Metanephros (tissue), 2 donors: ENCODE results near the gene S100A8. TPM values are rescaled to one million over a fixed set of nuclear protein-coding genes. Genes with fewer than 3 reads are reported as not detected.

Source experiments
- small RNA-seq: library from RNA; depleted of rRNA; stranded (forward); fragments of <200 nt; gene quantifications from one replicate; pipeline ENCODE3, GENCODE V24; 2014; ENCODE audit warnings: low replicate concordance
- total RNA-seq: library from RNA; depleted of rRNA; stranded (reverse); fragments of >200 nt; gene quantifications from one replicate; pipeline ENCODE4 v1.2.3, GENCODE V29; 2014

Gene S100A8
- 89.2 TPM for total RNA-seq

DNA sequence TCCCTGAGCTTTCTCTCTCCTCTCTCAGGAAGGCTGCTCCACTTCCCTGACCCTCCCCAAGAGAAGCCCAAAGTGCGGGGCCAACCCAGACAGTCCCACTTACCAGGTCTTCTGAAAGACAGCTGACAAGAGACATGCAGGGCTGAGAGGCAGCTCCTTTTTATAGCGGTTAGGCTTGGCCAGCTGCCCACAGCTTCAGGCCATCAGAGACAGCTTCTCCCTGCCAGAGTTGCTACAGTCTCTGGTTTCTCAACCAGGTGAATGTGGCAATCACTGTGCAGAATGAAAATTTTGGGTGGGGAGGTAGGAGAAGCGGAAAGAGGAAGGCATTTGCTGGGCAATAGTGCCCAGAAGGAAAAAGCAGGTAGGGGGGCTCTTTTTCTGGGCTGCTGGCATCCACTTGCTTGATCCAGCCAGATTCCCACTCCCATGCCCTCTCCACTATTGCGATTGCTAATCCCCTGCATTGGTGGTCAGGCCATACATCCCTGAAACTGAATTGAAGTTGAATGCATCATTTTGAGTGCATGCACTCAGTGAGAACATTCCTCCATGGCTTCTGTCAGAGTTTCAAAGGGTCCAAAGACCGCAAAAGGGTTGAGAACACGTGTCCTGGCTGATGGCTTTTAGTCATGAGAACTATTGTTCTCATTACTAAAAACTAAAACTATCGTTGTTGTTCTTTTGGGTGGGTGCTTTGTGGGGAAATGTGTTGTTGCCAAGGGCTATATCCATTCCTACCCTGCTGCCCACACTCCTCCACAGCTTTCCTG is at the start of gene S100A8:
Gene S100A8 (minus strand): TSS at position 136 of the 773 bp plus-strand sequence. CDS start 538 bp downstream, outside the sequence.

DNA sequence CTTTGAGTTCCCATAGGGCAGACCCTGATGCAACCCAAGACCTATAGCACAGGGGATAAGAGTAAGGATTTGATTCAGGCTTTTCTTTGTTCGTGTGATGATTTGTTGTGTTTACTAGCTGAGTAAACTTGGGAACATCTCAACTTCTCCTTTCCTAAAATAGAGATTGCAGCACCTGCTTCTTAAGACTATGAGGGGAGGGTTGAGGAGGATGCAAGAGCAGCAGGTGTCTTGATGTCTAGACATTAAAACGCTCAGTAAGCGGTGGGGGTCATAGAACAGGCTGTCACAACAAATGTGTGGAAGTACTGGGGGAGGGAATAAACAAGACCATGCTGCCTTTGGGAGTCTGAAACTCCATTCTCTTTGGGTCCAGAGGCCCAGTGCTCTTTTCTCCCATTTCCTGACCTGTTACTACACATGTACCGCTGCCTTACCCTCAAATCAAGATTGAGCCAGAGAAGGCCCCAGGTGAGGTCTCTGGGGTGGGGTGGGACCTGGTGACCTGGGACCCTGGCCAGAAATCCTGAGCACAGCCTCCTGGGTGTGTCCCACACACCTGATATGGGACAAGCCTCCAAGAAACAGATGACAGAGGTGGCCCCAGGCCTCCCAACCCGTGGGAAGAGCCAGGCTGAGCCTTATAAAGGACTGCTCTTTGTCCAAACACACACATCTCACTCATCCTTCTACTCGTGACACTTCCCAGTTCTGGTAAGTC is 25.1 kb upstream of the S100A8 start, which contains the start of gene S100A7A:
Gene S100A7A (plus strand): TSS at position 671 of the 721 bp plus-strand sequence. CDS start 1,563 bp downstream, outside the sequence.

DNA sequence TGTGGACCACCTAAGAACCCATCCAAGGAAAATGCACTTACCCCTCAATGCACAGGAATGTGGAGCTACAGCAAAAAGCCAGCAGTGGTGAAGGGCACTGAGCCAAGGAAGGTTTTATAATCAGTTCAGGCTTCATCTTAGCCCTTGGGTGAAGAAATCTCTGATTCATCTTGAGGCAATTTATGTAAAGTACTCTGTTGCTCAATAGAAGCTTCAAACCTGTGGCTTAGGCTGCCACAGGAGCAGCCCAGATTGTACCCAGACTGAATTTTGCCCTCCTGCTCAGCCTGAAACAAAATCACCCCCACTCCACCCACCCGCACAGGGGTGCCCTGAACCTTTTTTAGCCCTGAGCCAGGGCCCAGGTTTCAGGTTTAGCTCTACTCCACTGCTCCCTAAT is 15.4 kb downstream of the S100A8 start, which contains the start of gene S100A12:
Gene S100A12 (minus strand): TSS at position 111 of the 400 bp plus-strand sequence. CDS start 1,029 bp downstream, outside the sequence.

DNA sequence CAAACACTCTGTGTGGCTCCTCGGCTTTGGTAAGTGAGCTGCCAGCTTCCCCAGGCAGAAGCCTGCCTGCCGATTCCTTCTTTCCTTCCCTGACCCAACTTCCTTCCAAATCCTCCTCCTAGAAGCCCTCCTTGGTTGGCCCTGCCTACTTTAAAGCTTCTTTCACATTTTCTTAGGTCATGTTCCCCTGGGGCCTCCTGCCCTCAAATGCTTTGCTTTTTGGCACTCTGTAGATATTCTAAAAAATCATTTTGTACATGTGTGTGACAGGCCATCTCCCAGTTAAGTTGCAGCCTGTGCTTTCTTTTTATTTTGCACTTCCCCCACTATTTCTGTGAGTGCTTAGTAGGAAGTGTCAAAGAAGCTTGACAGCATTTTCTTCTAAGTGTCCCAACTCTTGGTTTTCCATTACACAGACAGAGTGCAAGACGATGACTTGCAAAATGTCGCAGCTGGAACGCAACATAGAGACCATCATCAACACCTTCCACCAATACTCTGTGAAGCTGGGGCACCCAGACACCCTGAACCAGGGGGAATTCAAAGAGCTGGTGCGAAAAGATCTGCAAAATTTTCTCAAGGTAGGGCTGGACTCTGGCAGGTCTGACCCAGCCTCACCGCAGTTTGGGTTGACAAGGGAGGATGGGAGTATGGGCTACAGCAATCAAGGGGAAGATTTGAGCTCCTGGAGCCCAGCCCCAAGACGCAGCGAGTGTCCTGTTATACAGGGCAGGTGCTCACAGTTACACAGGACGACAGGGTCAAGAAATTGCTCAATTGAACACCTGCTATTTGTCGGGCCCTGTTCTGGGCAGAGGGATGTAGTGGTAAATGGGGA is 32.8 kb downstream of the S100A8 start, which contains the start of gene S100A9:
Gene S100A9 (plus strand): TSS at position 2 of the 838 bp plus-strand sequence. CDS start 430 bp downstream, at position 432.

DNA sequence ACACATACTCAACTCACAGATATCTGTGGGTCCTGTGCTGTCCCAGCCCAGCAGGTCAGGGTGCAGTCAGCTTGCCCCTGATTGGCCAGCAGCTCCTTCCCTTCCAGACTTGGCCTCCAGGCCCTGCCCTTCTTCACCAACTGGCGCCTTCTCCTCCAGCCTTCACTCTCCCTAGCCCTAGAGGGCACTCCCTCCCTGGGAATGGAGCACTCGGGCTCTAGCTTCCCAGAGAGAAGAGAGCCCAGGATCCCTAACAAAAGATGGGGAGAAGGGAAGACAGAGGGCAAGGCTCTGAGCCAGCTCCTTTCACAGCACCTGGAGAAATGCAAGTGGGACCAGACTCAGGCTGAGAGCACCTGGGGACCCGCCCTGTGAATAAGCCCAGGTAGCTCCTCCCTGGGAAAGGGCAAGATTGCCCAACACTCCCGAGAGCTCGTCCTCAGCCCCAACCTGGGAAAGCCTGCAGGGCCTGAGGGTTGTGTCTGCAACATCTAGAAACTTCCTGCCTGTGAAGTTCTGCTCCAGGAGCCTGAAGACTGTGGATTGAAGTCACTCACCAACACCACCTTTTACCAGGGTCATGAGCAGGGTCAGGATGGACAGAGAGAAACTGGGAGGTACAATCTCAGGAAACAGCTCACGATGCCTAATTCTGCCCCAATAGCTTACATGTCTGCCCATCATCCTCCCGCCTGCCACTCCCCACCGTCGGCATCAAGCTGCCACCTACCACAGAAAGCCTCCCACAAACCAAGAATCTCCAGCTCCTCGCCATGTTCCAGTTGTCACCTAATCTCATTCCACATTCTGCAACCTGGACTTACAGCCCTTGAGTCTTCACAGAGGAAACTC is 42.1 kb downstream of the S100A8 start, which contains the start of gene PGLYRP4:
Gene PGLYRP4 (minus strand): TSS at position 331 of the 852 bp plus-strand sequence. CDS start 909 bp downstream, outside the sequence.

Small RNA genes within 50 kb of the gene (small RNA-seq; reads per million reads assigned to genes)
- gene S100A15A: not detected

Other genes with a start within 250 kb of the S100A8 start
- gene SPRR2G, start 240.2 kb downstream of the S100A8 start, total RNA-seq: not detected
- not detected for gene LELP1, start 187.6 kb downstream of the S100A8 start, total RNA-seq
- not detected for gene PRR9, start 173.5 kb downstream of the S100A8 start, total RNA-seq
- not detected for gene LORICRIN, start 131.4 kb downstream of the S100A8 start, total RNA-seq
- not detected for gene PGLYRP3, start 78.1 kb downstream of the S100A8 start, total RNA-seq
- gene PGLYRP4, start 42.2 kb downstream of the S100A8 start, total RNA-seq: not detected
- gene S100A9, start 33.2 kb downstream of the S100A8 start, total RNA-seq: 258 TPM
- gene S100A12, start 15.5 kb downstream of the S100A8 start, total RNA-seq: 32.5 TPM
- not detected for gene S100A7A, start 25.4 kb upstream of the S100A8 start, total RNA-seq
- gene S100A7, start 69.6 kb upstream of the S100A8 start, total RNA-seq: not detected
- gene S100A6, start 144.9 kb upstream of the S100A8 start, total RNA-seq: 221 TPM
- 0.82 TPM for gene S100A5, start 149.9 kb upstream of the S100A8 start, total RNA-seq
- 37.4 TPM for gene S100A4, start 154.7 kb upstream of the S100A8 start, total RNA-seq
- not detected for gene S100A3, start 158.2 kb upstream of the S100A8 start, total RNA-seq
- gene S100A2, start 174.8 kb upstream of the S100A8 start, total RNA-seq: 5.3 TPM
- 78.6 TPM for gene S100A16, start 222.1 kb upstream of the S100A8 start, total RNA-seq
- gene S100A14, start 225.3 kb upstream of the S100A8 start, total RNA-seq: 5.7 TPM
- gene S100A13, start 236.4 kb upstream of the S100A8 start, total RNA-seq: 71.6 TPM
- gene S100A1, start 237.4 kb upstream of the S100A8 start, total RNA-seq: 5.3 TPM
- 81.1 TPM for gene CHTOP, start 243.0 kb upstream of the S100A8 start, total RNA-seq